ENCODE data around the gene CADPS.

CADPS gene

GRCh38 chr3:62373714-62374333 lies 501.4 kb downstream of the CADPS start:
- H3K4me3 ChIP-seq (ENCODE audit: low read length), result no peak overlapping the region
- no peaks in the 10 kb centered on the region for H3K9me3 ChIP-seq (ENCODE audit: control insufficient read depth, low read length)
- peaks cover 8% of the 10 kb centered on the region for H3K4me1 ChIP-seq (ENCODE audit: control insufficient read depth, insufficient read depth, low read length)
- peaks cover 97% of the 10 kb centered on the region for H3K27me3 ChIP-seq (ENCODE audit: control insufficient read depth, insufficient read depth, low read length)
- no peak overlapping the region for H3K9ac ChIP-seq (ENCODE audit: low read length)
- H3K36me3 ChIP-seq (ENCODE audit: control insufficient read depth, insufficient read depth, low read length), result no peaks in the 10 kb centered on the region

- Histone ChIP-seq H3K9ac (ENCODE audit: low read length) (no peak within 1 kb of the TSS), H3K27me3 (ENCODE audit: control insufficient read depth, insufficient read depth, low read length) (peaks cover 98% of the 10 kb centered on the region), H3K4me3 (ENCODE audit: low read length) (no peak within 1 kb of the TSS), H3K36me3 (ENCODE audit: control insufficient read depth, insufficient read depth, low read length) (no peaks in the 10 kb centered on the region), H3K9me3 (ENCODE audit: control insufficient read depth, low read length) (no peaks in the 10 kb centered on the region), H3K4me1 (ENCODE audit: control insufficient read depth, insufficient read depth, low read length) (peaks cover 8% of the 10 kb centered on the region)
Measured at GRCh38 chr3:62373215-62373614, 502.0 kb downstream of the CADPS start, which contains the start of gene FEZF2. Gene FEZF2 (minus strand): TSS chr3:62373550. CDS start chr3:62372868, 682 bp downstream.

- no peak overlapping the region for H3K4me3 ChIP-seq (ENCODE audit: low read length)
- H3K27me3 ChIP-seq (ENCODE audit: control insufficient read depth, insufficient read depth, low read length), result peaks cover 98% of the 10 kb centered on the region
- peaks cover 8% of the 10 kb centered on the region for H3K4me1 ChIP-seq (ENCODE audit: control insufficient read depth, insufficient read depth, low read length)
- no peak overlapping the region for H3K9ac ChIP-seq (ENCODE audit: low read length)
- no peaks in the 10 kb centered on the region for H3K9me3 ChIP-seq (ENCODE audit: control insufficient read depth, low read length)
- no peaks in the 10 kb centered on the region for H3K36me3 ChIP-seq (ENCODE audit: control insufficient read depth, insufficient read depth, low read length)
Measured at GRCh38 chr3:62372621-62373041, 502.6 kb downstream of the CADPS start.

DNA sequence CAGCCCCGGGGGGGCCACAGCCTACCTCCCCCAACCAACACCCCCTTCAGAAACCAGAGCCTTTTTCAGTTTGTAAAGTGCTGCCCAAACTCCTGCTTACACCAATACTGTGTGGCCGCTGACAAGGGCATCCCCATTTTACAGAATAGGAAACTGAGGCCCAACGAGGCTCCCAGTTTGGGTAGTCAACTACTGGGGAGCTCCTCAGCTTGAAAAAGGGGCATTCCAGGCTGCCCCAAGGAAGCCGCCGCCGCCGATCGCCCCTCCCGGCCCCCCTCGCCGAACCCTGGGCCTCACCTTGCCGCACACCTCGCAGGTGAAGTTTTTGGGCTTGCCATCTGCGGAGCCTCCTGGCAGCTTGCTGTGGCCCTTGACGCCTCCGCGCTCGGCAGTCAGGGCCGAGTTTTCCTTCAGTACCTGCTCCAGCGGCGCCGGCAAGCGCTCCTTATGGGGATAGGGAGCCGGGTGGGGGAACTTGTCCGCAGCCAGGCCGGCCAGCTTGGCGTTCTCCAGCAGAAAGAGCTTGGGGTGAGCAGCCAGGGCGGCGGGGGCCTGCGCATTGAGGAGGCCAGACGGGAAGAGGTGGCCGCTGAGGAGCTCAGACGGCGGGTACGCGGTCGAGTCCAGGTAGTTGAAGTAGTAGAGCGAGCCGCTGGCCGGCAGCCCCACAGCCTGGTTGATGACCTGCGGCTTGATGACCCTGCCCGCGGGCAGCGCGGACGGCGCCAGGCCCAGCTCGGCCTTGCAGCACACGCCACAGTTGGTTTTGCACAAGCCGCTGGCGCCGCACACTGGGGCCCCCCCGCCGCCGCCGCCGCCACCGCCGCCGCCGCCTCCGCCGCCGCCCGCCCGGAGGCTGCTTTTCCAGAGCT lies 503.3 kb downstream of the CADPS start:
- H3K4me3 ChIP-seq (ENCODE audit: low read length), result no peak overlapping the region
- H3K4me1 ChIP-seq (ENCODE audit: control insufficient read depth, insufficient read depth, low read length), result peaks cover 8% of the 10 kb centered on the region
- no peaks in the 10 kb centered on the region for H3K36me3 ChIP-seq (ENCODE audit: control insufficient read depth, insufficient read depth, low read length)
- H3K27me3 ChIP-seq (ENCODE audit: control insufficient read depth, insufficient read depth, low read length), result peaks cover 98% of the 10 kb centered on the region
- H3K9me3 ChIP-seq (ENCODE audit: control insufficient read depth, low read length), result no peaks in the 10 kb centered on the region
- H3K9ac ChIP-seq (ENCODE audit: low read length), result no peak overlapping the region

GRCh38 chr3:62370858-62371719 lies 504.1 kb downstream of the CADPS start:
- Histone ChIP-seq H3K9ac (ENCODE audit: low read length) (no peak overlapping the region), H3K27me3 (ENCODE audit: control insufficient read depth, insufficient read depth, low read length) (peaks cover 98% of the 10 kb centered on the region), H3K4me3 (ENCODE audit: low read length) (no peak overlapping the region), H3K4me1 (ENCODE audit: control insufficient read depth, insufficient read depth, low read length) (peaks cover 8% of the 10 kb centered on the region), H3K9me3 (ENCODE audit: control insufficient read depth, low read length) (no peaks in the 10 kb centered on the region), H3K36me3 (ENCODE audit: control insufficient read depth, insufficient read depth, low read length) (no peaks in the 10 kb centered on the region)

DNA sequence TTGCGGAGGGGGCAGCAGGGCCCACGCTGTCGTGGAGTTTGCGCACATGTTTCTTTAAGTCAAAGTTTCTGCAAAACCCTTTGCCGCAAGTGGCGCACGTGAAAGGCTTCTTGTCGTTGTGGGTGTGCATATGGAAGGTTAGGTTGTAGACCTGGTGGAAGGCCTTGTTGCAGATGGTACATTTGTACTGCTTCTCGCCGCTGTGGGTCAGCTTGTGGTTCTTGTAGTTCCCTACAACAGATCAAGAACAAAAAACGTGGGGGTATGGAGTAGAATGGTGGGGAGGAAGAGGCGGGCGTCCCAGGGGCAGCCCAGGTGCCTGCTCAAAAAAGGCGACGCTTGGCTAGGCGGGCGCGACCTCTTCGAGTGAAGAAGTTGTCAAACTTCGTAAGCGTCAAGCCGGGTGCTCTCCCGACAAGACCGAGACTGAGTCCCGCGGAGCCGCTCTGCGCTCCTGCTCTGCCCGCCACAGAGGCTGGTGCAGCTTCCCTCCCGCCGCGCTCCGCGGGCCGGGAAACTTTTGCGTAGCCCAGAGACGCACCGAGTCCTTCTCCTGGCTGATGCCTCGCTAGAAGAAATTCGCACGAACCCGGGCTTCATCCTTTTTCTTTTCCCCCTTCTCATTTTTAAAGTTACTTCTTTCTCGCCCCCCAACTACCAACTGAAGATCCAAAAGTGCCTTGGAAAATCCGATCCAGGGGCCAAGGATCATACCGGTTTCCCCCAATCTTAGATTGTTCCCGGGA lies 504.9 kb downstream of the CADPS start:
- H3K27me3 ChIP-seq (ENCODE audit: control insufficient read depth, insufficient read depth, low read length), result peaks cover 98% of the 10 kb centered on the region
- no peak overlapping the region for H3K9ac ChIP-seq (ENCODE audit: low read length)
- H3K9me3 ChIP-seq (ENCODE audit: control insufficient read depth, low read length), result no peaks in the 10 kb centered on the region
- no peaks in the 10 kb centered on the region for H3K36me3 ChIP-seq (ENCODE audit: control insufficient read depth, insufficient read depth, low read length)
- H3K4me3 ChIP-seq (ENCODE audit: low read length), result no peak overlapping the region
- peaks cover 8% of the 10 kb centered on the region for H3K4me1 ChIP-seq (ENCODE audit: control insufficient read depth, insufficient read depth, low read length)

- peaks cover 8% of the 10 kb centered on the region for H3K4me1 ChIP-seq (ENCODE audit: control insufficient read depth, insufficient read depth, low read length)
- no peaks in the 10 kb centered on the region for H3K9me3 ChIP-seq (ENCODE audit: control insufficient read depth, low read length)
- H3K9ac ChIP-seq (ENCODE audit: low read length), result no peak overlapping the region
- H3K27me3 ChIP-seq (ENCODE audit: control insufficient read depth, insufficient read depth, low read length), result peaks cover 95% of the 10 kb centered on the region
- H3K36me3 ChIP-seq (ENCODE audit: control insufficient read depth, insufficient read depth, low read length), result no peaks in the 10 kb centered on the region
- H3K4me3 ChIP-seq (ENCODE audit: low read length), result no peak overlapping the region
Measured at GRCh38 chr3:62369476-62369743, 505.8 kb downstream of the CADPS start.

GRCh38 chr3:62368705-62369475 lies 506.3 kb downstream of the CADPS start:
- Histone ChIP-seq H3K4me1 (ENCODE audit: control insufficient read depth, insufficient read depth, low read length) (peaks cover 8% of the 10 kb centered on the region), H3K4me3 (ENCODE audit: low read length) (no peak overlapping the region), H3K36me3 (ENCODE audit: control insufficient read depth, insufficient read depth, low read length) (no peaks in the 10 kb centered on the region), H3K27me3 (ENCODE audit: control insufficient read depth, insufficient read depth, low read length) (peaks cover 90% of the 10 kb centered on the region), H3K9ac (ENCODE audit: low read length) (no peak overlapping the region), H3K9me3 (ENCODE audit: control insufficient read depth, low read length) (no peaks in the 10 kb centered on the region)

DNA sequence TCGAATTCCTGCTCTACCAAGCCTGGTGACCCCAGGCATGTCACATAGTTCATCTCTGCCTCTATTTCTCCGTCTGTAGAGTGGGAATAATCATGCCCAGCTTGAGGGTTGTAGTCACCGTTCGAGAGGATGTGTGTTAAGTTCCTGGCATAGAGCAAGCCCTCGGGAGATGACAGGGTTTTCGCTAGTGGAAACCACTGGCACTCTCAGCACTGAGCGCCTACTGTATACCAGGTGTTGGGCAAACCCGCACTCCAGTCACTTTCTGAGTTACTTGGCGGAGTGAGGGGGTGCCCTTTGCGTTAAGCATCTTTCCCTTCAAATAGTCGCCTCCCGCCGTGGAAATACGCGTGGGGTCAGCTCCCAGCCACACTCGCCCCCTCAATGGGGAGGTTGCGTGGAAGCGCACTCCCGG lies 506.9 kb downstream of the CADPS start:
- Histone ChIP-seq H3K4me3 (ENCODE audit: low read length) (no peak overlapping the region), H3K4me1 (ENCODE audit: control insufficient read depth, insufficient read depth, low read length) (peaks cover 8% of the 10 kb centered on the region)

DNA sequence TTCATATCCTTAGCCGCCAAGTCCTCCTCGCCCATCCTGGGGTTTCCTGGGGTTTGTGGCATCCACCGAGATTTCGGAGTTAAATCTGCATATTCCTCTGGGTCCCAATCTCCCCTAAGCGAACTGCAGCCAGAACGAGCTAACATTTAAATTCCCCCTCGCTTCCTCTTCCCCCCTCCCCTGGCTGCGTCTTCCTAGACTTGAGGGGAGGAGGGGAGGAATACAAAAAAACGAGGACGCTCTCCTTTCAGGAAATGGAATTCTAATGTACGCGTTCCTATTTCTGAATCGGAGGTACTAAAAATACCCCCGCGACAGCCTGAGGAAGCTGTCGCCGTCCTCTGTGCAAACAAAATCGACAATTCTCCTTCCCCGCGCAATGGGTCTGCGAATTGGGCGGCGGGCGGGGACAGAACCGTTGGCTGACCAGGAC lies 507.4 kb downstream of the CADPS start:
- Histone ChIP-seq H3K9ac (ENCODE audit: low read length) (no peak overlapping the region), H3K36me3 (ENCODE audit: control insufficient read depth, insufficient read depth, low read length) (no peaks in the 10 kb centered on the region), H3K9me3 (ENCODE audit: control insufficient read depth, low read length) (no peaks in the 10 kb centered on the region), H3K4me3 (ENCODE audit: low read length) (no peak overlapping the region), H3K4me1 (ENCODE audit: control insufficient read depth, insufficient read depth, low read length) (peaks cover 8% of the 10 kb centered on the region), H3K27me3 (ENCODE audit: control insufficient read depth, insufficient read depth, low read length) (peaks cover 87% of the 10 kb centered on the region)

More for the DNA sequence above, 506.9 kb downstream of the CADPS start:
- H3K36me3 ChIP-seq (ENCODE audit: control insufficient read depth, insufficient read depth, low read length), result no peaks in the 10 kb centered on the region
- no peaks in the 10 kb centered on the region for H3K9me3 ChIP-seq (ENCODE audit: control insufficient read depth, low read length)
- H3K27me3 ChIP-seq (ENCODE audit: control insufficient read depth, insufficient read depth, low read length), result peaks cover 88% of the 10 kb centered on the region
- H3K9ac ChIP-seq (ENCODE audit: low read length), result no peak overlapping the region

- Histone ChIP-seq H3K9me3 (ENCODE audit: control insufficient read depth, low read length) (no peaks in the 10 kb centered on the region), H3K36me3 (ENCODE audit: control insufficient read depth, insufficient read depth, low read length) (no peaks in the 10 kb centered on the region), H3K4me1 (ENCODE audit: control insufficient read depth, insufficient read depth, low read length) (peaks cover 8% of the 10 kb centered on the region), H3K4me3 (ENCODE audit: low read length) (no peak overlapping the region), H3K27me3 (ENCODE audit: control insufficient read depth, insufficient read depth, low read length) (peaks cover 72% of the 10 kb centered on the region), H3K9ac (ENCODE audit: low read length) (no peak overlapping the region)
Measured at GRCh38 chr3:62366126-62366484, 509.1 kb downstream of the CADPS start.

Measured in mucosa of stomach (tissue), 1 donor.